Parathyroid adenoma (tissue), 2 donors: ENCODE data around the gene SNIP1.

Source experiments
- H2AFZ ChIP-seq: fragments of 300-600 bp; sonication (generic); one replicate; pipeline ENCODE4 v1.7.0; 2017; ENCODE audit warnings: antibody characterized with exemption, mild to moderate bottlenecking
- H3K27ac ChIP-seq: fragments of 300-600 bp; sonication (generic); one replicate; pipeline ENCODE4 v1.7.0; 2017
- H3K27me3 ChIP-seq: fragments of 300-600 bp; sonication (generic); one replicate; pipeline ENCODE4 v1.7.0; 2017; ENCODE audit warnings: low read length; ENCODE audit not compliant: control insufficient read depth, insufficient read depth
- H3K36me3 ChIP-seq: fragments of 300-600 bp; sonication (generic); one replicate; pipeline ENCODE4 v1.7.0; 2017; ENCODE audit warnings: low read length; ENCODE audit not compliant: control insufficient read depth, insufficient read depth
- H3K4me1 ChIP-seq: fragments of 300-600 bp; sonication (generic); one replicate; pipeline ENCODE4 v1.7.0; 2017; ENCODE audit warnings: control low read depth
- H3K4me2 ChIP-seq: fragments of 300-600 bp; sonication (generic); one replicate; pipeline ENCODE4 v1.7.0; 2017; ENCODE audit warnings: low read length
- H3K4me3 ChIP-seq: fragments of 300-600 bp; sonication (generic); one replicate; pipeline ENCODE4 v1.7.0; 2017; ENCODE audit warnings: low read depth, low read length
- H3K79me2 ChIP-seq: fragments of 300-600 bp; sonication (generic); one replicate; pipeline ENCODE4 v1.7.0; 2017; ENCODE audit warnings: control low read depth
- H3K9ac ChIP-seq: fragments of 300-600 bp; sonication (generic); one replicate; pipeline ENCODE4 v1.7.0; 2017; ENCODE audit warnings: mild to moderate bottlenecking
- H3K9me3 ChIP-seq: fragments of 300-600 bp; sonication (generic); one replicate; pipeline ENCODE4 v1.7.0; 2017; ENCODE audit warnings: low read length; ENCODE audit not compliant: control insufficient read depth
- CTCF ChIP-seq: fragments of 300-600 bp; sonication (generic); IDR thresholded peaks from one replicate; pipeline ENCODE4 v1.7.0; 2017; ENCODE audit warnings: antibody characterized with exemption, mild to moderate bottlenecking
- donor health status: primary hyperparathyroidism.

The SNIP1 gene

GRCh38 chr1:37575692-37576091 lies 21.6 kb upstream of the SNIP1 start:
- Histone ChIP-seq H3K9me3 (no peaks in the 10 kb centered on the region), H3K9ac (no peak overlapping the region), H3K36me3 (no peaks in the 10 kb centered on the region), H3K4me1 (no peaks in the 10 kb centered on the region), H3K79me2 (no peaks in the 10 kb centered on the region), H3K27ac (no peak overlapping the region), H3K4me3 (no peak overlapping the region), H3K27me3 (no peaks in the 10 kb centered on the region), H2AFZ (no peak overlapping the region), H3K4me2 (no peak overlapping the region)
- no peak for TF ChIP-seq CTCF

GRCh38 chr1:37574834-37575480 lies 20.9 kb upstream of the SNIP1 start:
- H3K36me3 ChIP-seq, result no peaks in the 10 kb centered on the region

GRCh38 chr1:37570528-37571334 lies 16.6 kb upstream of the SNIP1 start:
- no peak for TF ChIP-seq CTCF
- Histone ChIP-seq H3K36me3 (no peaks in the 10 kb centered on the region), H3K4me1 (no peaks in the 10 kb centered on the region), H3K9me3 (no peaks in the 10 kb centered on the region), H3K4me3 (no peak overlapping the region), H3K27ac (no peak overlapping the region), H3K9ac (no peak overlapping the region), H2AFZ (no peak overlapping the region), H3K4me2 (no peak overlapping the region), H3K79me2 (no peaks in the 10 kb centered on the region), H3K27me3 (no peaks in the 10 kb centered on the region)

More at GRCh38 chr1:37574834-37575480, 20.9 kb upstream of the SNIP1 start:
- H3K4me1 ChIP-seq, result no peaks in the 10 kb centered on the region
- H3K27me3 ChIP-seq, result no peaks in the 10 kb centered on the region
- no peaks in the 10 kb centered on the region for H3K79me2 ChIP-seq
- no peak overlapping the region for H3K4me3 ChIP-seq
- H2AFZ ChIP-seq, result no peak overlapping the region
- H3K4me2 ChIP-seq, result no peak overlapping the region
- H3K9ac ChIP-seq, result no peak overlapping the region
- H3K27ac ChIP-seq, result no peak overlapping the region
- H3K9me3 ChIP-seq, result no peaks in the 10 kb centered on the region
- no peak for TF ChIP-seq CTCF

- no peaks in the 10 kb centered on the region for H3K79me2 ChIP-seq
- no peak overlapping the region for H3K9ac ChIP-seq
- TF ChIP-seq CTCF, result no peak
- no peak overlapping the region for H2AFZ ChIP-seq
- no peak overlapping the region for H3K27ac ChIP-seq
- H3K4me1 ChIP-seq, result no peaks in the 10 kb centered on the region
- no peaks in the 10 kb centered on the region for H3K27me3 ChIP-seq
- no peaks in the 10 kb centered on the region for H3K9me3 ChIP-seq
- no peaks in the 10 kb centered on the region for H3K36me3 ChIP-seq
- H3K4me2 ChIP-seq, result no peak overlapping the region
- no peak overlapping the region for H3K4me3 ChIP-seq
Measured at GRCh38 chr1:37567023-37567422, 12.9 kb upstream of the SNIP1 start.
